Spleen (tissue), 7 donors: ENCODE data around the gene NGRN.
"Not testable (repeated sequence)": the region's sequence is repeated elsewhere in the genome, so short reads cannot be mapped to it uniquely, and the experiment has no call there.

Experiments used
- CTCF ChIP-seq, 11 experiments: fragments of 200-600 bp in 7 of 11; fragments of 450-650 bp in 4 of 11; sonication (generic) in 4 of 11; IDR thresholded peaks in 8 of 11; conservative IDR thresholded peaks in 3 of 11; 1 replicate in 7 of 11; 2 replicates in 4 of 11; pipeline versions ENCODE4 v1.4.0 to v1.8.0; 2016 to 2021; ENCODE audit warnings: antibody characterized with exemption in 11 of 11, inconsistent platforms in 4 of 11, mild to moderate bottlenecking in 1 of 11
- POLR2A ChIP-seq, 3 donors: fragments of 450-650 bp; IDR thresholded peaks; one replicate each; pipeline ENCODE4 v1.5.1; 2017; ENCODE audit warnings: antibody characterized with exemption in 3 of 3, mild to moderate bottlenecking in 1 of 3
- donor health status: DM: no; HTN: no; CAD: no; lungs with moderate emphysema.
- donor health status: DM: no; HTN: no; CAD: no.
- donor health status: DM: no; HTN: no; CAD: no.

- not testable (repeated sequence) for TF ChIP-seq CTCF (IDR thresholded peaks at IDR 0.05 in 8 of 11, conservative IDR thresholded peaks at IDR 0.05 in 3 of 11); POLR2A (IDR thresholded peaks at IDR 0.05)
Measured at GRCh38 chr15:90260731-90261130, 4.7 kb upstream of the NGRN start.
